ENCODE measurements around the gene SPDEF. TPM values are rescaled to one million over a fixed set of nuclear protein-coding genes. Genes with fewer than 3 reads are reported as not detected.

Gene SPDEF
- total and polyA plus RNA-seq, 2 experiments from 2014 or later = 0.69 TPM; not detected in 1

DNA sequence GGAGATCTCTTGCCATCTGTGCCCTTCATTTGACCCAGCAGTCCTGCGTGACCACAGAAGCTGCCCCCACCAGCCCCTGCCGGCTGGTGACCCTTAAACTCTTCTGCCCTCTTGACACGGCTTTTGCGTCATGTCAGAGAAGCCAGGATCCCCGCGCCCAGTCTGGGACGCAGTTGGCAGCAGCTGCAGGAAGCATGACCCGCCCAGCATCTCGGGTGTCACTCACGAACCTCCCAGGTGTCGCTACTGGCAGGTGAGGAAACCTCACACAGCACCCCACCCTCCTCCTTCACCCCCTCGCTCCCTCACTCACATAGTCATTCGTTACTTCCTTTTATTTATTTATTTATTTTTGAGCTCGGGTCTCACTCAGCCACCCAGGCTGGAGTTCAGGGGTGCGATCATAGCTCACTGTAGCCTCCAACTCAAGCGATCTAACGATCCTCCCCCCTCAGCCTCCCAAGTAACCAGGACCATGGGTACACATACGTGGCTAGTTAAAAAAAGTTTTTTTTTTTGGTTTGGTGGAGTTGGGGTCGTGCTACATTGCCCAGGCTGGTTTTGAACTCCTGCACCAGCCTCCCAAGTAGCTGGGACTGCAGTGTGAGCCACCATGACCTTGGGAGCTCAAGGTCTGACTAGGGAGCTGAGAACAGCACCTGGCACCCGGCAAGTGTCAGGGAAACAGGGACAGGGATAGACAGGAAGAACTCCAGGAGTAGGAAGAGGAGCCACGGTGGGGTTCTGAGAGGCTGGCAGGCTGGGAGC, 14.1 kb upstream of the SPDEF start:
- DNase-seq (ENCODE audit: low spot score) = no peak
- peaks cover 17% of the 10 kb centered on the region for H3K27me3 Mint-ChIP-seq (ENCODE audit: insufficient read depth, low read depth, poor library complexity)
- Histone ChIP-seq H3K79me2 (replicated peaks; ENCODE audit: insufficient read depth) (no peaks in the 10 kb centered on the region), H3K36me3 (ENCODE audit: insufficient read depth) (no peaks in the 10 kb centered on the region), H2AFZ (no peak overlapping the region), H3K9me2 (ENCODE audit: insufficient read depth) (no peaks in the 10 kb centered on the region), H3K4me2 (no peak overlapping the region), H4K20me1 (replicated peaks; ENCODE audit: insufficient read depth) (0 out of 2 replicates have a peak, but pooled peaks cover 3% of the 10 kb centered on the region), H3F3A (replicated peaks; ENCODE audit: low read depth) (no peaks in the 10 kb centered on the region), H3K4me1 (ENCODE audit: insufficient read depth) (peaks cover 6% of the 10 kb centered on the region; the same call in 1 of the 2 replicates), H3K27ac (ENCODE audit: low read depth) (no peak overlapping the region), H3K27me3 (ENCODE audit: insufficient read depth) (no peaks in the 10 kb centered on the region), H3K4me3 (no peak overlapping the region)
- H3K4me1 Mint-ChIP-seq = peaks cover 25% of the 10 kb centered on the region
- TF ChIP-seq ZNF331 (CRISPR knock-in tag; IDR thresholded peaks at IDR 0.05; ENCODE audit: low read depth) = no peak
- TF ChIP-seq, protein P1, sequence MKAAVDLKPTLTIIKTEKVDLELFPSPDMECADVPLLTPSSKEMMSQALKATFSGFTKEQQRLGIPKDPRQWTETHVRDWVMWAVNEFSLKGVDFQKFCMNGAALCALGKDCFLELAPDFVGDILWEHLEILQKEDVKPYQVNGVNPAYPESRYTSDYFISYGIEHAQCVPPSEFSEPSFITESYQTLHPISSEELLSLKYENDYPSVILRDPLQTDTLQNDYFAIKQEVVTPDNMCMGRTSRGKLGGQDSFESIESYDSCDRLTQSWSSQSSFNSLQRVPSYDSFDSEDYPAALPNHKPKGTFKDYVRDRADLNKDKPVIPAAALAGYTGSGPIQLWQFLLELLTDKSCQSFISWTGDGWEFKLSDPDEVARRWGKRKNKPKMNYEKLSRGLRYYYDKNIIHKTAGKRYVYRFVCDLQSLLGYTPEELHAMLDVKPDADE (IDR thresholded peaks at IDR 0.05) = no peak
- no peak for TF ChIP-seq NANOG (IDR thresholded peaks at IDR 0.05; ENCODE audit: borderline replicate concordance)
- TF ChIP-seq, protein P2, sequence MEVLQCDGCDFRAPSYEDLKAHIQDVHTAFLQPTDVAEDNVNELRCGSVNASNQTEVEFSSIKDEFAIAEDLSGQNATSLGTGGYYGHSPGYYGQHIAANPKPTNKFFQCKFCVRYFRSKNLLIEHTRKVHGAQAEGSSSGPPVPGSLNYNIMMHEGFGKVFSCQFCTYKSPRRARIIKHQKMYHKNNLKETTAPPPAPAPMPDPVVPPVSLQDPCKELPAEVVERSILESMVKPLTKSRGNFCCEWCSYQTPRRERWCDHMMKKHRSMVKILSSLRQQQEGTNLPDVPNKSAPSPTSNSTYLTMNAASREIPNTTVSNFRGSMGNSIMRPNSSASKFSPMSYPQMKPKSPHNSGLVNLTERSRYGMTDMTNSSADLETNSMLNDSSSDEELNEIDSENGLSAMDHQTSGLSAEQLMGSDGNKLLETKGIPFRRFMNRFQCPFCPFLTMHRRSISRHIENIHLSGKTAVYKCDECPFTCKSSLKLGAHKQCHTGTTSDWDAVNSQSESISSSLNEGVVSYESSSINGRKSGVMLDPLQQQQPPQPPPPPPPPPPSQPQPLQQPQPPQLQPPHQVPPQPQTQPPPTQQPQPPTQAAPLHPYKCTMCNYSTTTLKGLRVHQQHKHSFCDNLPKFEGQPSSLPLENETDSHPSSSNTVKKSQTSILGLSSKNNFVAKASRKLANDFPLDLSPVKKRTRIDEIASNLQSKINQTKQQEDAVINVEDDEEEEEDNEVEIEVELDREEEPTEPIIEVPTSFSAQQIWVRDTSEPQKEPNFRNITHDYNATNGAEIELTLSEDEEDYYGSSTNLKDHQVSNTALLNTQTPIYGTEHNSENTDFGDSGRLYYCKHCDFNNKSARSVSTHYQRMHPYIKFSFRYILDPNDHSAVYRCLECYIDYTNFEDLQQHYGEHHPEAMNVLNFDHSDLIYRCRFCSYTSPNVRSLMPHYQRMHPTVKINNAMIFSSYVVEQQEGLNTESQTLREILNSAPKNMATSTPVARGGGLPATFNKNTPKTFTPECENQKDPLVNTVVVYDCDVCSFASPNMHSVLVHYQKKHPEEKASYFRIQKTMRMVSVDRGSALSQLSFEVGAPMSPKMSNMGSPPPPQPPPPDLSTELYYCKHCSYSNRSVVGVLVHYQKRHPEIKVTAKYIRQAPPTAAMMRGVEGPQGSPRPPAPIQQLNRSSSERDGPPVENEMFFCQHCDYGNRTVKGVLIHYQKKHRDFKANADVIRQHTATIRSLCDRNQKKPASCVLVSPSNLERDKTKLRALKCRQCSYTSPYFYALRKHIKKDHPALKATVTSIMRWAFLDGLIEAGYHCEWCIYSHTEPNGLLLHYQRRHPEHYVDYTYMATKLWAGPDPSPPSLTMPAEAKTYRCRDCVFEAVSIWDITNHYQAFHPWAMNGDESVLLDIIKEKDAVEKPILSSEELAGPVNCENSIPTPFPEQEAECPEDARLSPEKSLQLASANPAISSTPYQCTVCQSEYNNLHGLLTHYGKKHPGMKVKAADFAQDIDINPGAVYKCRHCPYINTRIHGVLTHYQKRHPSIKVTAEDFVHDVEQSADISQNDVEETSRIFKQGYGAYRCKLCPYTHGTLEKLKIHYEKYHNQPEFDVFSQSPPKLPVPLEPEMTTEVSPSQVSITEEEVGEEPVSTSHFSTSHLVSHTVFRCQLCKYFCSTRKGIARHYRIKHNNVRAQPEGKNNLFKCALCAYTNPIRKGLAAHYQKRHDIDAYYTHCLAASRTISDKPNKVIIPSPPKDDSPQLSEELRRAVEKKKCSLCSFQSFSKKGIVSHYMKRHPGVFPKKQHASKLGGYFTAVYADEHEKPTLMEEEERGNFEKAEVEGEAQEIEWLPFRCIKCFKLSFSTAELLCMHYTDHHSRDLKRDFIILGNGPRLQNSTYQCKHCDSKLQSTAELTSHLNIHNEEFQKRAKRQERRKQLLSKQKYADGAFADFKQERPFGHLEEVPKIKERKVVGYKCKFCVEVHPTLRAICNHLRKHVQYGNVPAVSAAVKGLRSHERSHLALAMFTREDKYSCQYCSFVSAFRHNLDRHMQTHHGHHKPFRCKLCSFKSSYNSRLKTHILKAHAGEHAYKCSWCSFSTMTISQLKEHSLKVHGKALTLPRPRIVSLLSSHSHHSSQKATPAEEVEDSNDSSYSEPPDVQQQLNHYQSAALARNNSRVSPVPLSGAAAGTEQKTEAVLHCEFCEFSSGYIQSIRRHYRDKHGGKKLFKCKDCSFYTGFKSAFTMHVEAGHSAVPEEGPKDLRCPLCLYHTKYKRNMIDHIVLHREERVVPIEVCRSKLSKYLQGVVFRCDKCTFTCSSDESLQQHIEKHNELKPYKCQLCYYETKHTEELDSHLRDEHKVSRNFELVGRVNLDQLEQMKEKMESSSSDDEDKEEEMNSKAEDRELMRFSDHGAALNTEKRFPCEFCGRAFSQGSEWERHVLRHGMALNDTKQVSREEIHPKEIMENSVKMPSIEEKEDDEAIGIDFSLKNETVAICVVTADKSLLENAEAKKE (CRISPR knock-in tag; IDR thresholded peaks at IDR 0.05) = no peak
- TF ChIP-seq JUNB (IDR thresholded peaks at IDR 0.05; ENCODE audit: unreplicated experiment) = no peak
- TF ChIP-seq EZH2 (IDR thresholded peaks at IDR 0.05; ENCODE audit: low read depth, unreplicated experiment) = no peak
- TF ChIP-seq CREB1 (CRISPR knock-in tag; IDR thresholded peaks at IDR 0.05; ENCODE audit: low read depth) = no peak
- TF ChIP-seq, protein P3, sequence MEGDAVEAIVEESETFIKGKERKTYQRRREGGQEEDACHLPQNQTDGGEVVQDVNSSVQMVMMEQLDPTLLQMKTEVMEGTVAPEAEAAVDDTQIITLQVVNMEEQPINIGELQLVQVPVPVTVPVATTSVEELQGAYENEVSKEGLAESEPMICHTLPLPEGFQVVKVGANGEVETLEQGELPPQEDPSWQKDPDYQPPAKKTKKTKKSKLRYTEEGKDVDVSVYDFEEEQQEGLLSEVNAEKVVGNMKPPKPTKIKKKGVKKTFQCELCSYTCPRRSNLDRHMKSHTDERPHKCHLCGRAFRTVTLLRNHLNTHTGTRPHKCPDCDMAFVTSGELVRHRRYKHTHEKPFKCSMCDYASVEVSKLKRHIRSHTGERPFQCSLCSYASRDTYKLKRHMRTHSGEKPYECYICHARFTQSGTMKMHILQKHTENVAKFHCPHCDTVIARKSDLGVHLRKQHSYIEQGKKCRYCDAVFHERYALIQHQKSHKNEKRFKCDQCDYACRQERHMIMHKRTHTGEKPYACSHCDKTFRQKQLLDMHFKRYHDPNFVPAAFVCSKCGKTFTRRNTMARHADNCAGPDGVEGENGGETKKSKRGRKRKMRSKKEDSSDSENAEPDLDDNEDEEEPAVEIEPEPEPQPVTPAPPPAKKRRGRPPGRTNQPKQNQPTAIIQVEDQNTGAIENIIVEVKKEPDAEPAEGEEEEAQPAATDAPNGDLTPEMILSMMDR (conservative IDR thresholded peaks at IDR 0.05; ENCODE audit: low read depth in 2 of 2) = no peak
- no peak for TF ChIP-seq STAT1 (IDR thresholded peaks at IDR 0.05; ENCODE audit: unreplicated experiment)
- no peak for TF ChIP-seq ZNF114 (CRISPR knock-in tag; IDR thresholded peaks at IDR 0.05)
- TF ChIP-seq POLR2AphosphoS5 (IDR thresholded peaks at IDR 0.05; ENCODE audit: low read depth) = no peak
- TF ChIP-seq, protein P4, sequence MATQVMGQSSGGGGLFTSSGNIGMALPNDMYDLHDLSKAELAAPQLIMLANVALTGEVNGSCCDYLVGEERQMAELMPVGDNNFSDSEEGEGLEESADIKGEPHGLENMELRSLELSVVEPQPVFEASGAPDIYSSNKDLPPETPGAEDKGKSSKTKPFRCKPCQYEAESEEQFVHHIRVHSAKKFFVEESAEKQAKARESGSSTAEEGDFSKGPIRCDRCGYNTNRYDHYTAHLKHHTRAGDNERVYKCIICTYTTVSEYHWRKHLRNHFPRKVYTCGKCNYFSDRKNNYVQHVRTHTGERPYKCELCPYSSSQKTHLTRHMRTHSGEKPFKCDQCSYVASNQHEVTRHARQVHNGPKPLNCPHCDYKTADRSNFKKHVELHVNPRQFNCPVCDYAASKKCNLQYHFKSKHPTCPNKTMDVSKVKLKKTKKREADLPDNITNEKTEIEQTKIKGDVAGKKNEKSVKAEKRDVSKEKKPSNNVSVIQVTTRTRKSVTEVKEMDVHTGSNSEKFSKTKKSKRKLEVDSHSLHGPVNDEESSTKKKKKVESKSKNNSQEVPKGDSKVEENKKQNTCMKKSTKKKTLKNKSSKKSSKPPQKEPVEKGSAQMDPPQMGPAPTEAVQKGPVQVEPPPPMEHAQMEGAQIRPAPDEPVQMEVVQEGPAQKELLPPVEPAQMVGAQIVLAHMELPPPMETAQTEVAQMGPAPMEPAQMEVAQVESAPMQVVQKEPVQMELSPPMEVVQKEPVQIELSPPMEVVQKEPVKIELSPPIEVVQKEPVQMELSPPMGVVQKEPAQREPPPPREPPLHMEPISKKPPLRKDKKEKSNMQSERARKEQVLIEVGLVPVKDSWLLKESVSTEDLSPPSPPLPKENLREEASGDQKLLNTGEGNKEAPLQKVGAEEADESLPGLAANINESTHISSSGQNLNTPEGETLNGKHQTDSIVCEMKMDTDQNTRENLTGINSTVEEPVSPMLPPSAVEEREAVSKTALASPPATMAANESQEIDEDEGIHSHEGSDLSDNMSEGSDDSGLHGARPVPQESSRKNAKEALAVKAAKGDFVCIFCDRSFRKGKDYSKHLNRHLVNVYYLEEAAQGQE (IDR thresholded peaks at IDR 0.05; ENCODE audit: unreplicated experiment) = no peak
- H3K27ac Mint-ChIP-seq = no peak overlapping the region
- H3K9me3 Mint-ChIP-seq = no peaks in the 10 kb centered on the region; the same call in 1 of the 3 replicates
- H3K36me3 Mint-ChIP-seq (ENCODE audit: low read depth) = no peaks in the 10 kb centered on the region
- H3K4me3 Mint-ChIP-seq = no peak overlapping the region
- no peak for ATAC-seq
